Prostate gland (tissue), 2 donors: ENCODE data around the gene HAP1. TPM values are rescaled to one million over a fixed set of nuclear protein-coding genes. Genes with fewer than 3 reads are reported as not detected.

Source experiments
- DNase-seq: peaks from one replicate; pipeline ENCODE4 v3.0.0-alpha.2; 2019; ENCODE audit warnings: low spot score
- H3K27ac ChIP-seq, 2 donors: fragments of 200-600 bp; sonication (generic); 2 replicates each; pipeline ENCODE4 v1.5.1; 2017 to 2019
- H3K27me3 ChIP-seq: fragments of 200-600 bp; sonication (generic); replicated peaks from 2 replicates; pipeline ENCODE4 v1.5.1; 2019; ENCODE audit not compliant: insufficient read depth
- H3K36me3 ChIP-seq, 2 donors: fragments of 200-600 bp; sonication (generic); 1 replicate in 1 of 2; 2 replicates in 1 of 2; pipeline versions ENCODE4 v1.5.1 to v1.8.1; 2017 to 2019
- H3K4me1 ChIP-seq: fragments of 200-600 bp; sonication (generic); replicated peaks from 2 replicates; pipeline ENCODE4 v1.5.1; 2019
- H3K4me3 ChIP-seq, 2 donors: fragments of 200-600 bp; sonication (generic); 2 replicates each; pipeline ENCODE4 v1.5.1; 2017 to 2019
- H3K9me3 ChIP-seq: fragments of 200-600 bp; sonication (generic); 2 replicates; pipeline ENCODE4 v1.5.1; 2017
- CTCF ChIP-seq, 4 experiments: fragments of 200-600 bp in 2 of 4; fragments of 450-650 bp in 2 of 4; sonication (generic) in 2 of 4; IDR thresholded peaks; 1 replicate in 3 of 4; 2 replicates in 1 of 4; pipeline ENCODE4 v1.5.1; 2016 to 2019; ENCODE audit warnings: antibody characterized with exemption in 4 of 4, mild to moderate bottlenecking in 2 of 4, moderate library complexity in 2 of 4
- POLR2A ChIP-seq: fragments of 450-650 bp; IDR thresholded peaks from one replicate; pipeline ENCODE4 v1.6.1; 2016; ENCODE audit warnings: antibody characterized with exemption, mild to moderate bottlenecking
- POLR2AphosphoS5 ChIP-seq: sonication (generic); formaldehyde crosslinking; IDR thresholded peaks from one replicate; pipeline ENCODE4 v1.6.1; 2017; ENCODE audit warnings: antibody characterized with exemption
- WGBS: methylation state at CpG from one replicate; pipeline ENCODE4 v1.1.5; 2018; 5-methylcytosine and 5-hydroxymethylcytosine counted together
- intact Hi-C: fragments of 100-400 bp; cut with DNase I; formaldehyde crosslinking; loops from one replicate; pipeline ENCODE4 v1.14.2; 2022
- total RNA-seq, 2 donors: library from RNA; depleted of rRNA; stranded (reverse); fragments of >200 nt; gene quantifications; one replicate each; pipeline ENCODE4 v1.1.0, GENCODE V29; 2016

HAP1 gene
- total RNA-seq, 2 donors from 2014 or later, result 0.55 to 3.6 TPM

GRCh38 chr17:41690497-41690896 is 43.9 kb downstream of the HAP1 start:
- Histone ChIP-seq H3K27me3 (no peaks in the 10 kb centered on the region), H3K36me3 (peaks cover 20 to 33% of the 10 kb centered on the region in 2 donors), H3K4me3 (peak overlapping the region in 1 of 2 donors; percentile 91), H3K4me1 (no peaks in the 10 kb centered on the region), H3K9me3 (no peaks in the 10 kb centered on the region), H3K27ac (peak overlapping the region in 1 of 2 donors; percentile 100)
- 68% methylated on average over 2 of the region's 2 CpGs for WGBS
- intact Hi-C loops, result no loop called here
- no peak for DNase-seq
- no peak for TF ChIP-seq POLR2A
- no peak for TF ChIP-seq CTCF (IDR thresholded peaks at IDR 0.05)
- TF ChIP-seq POLR2AphosphoS5, result no peak

GRCh38 chr17:41689497-41690299 is 44.7 kb downstream of the HAP1 start:
- DNase-seq, result peak; percentile 33
- peaks cover 20 to 33% of the 10 kb centered on the region in 2 donors for H3K36me3 ChIP-seq

GRCh38 chr17:41688641-41689496 is 45.6 kb downstream of the HAP1 start, which contains the start of gene EIF1:
Gene EIF1 (plus strand): TSS chr17:41688885. CDS start chr17:41689039, 154 bp downstream.
- intact Hi-C loops, result no loop called here
- H3K27me3 ChIP-seq, result no peaks in the 10 kb centered on the region
- no peaks in the 10 kb centered on the region for H3K4me1 ChIP-seq
- H3K36me3 ChIP-seq, result peaks cover 20 to 33% of the 10 kb centered on the region in 2 donors
- peak in 2 of 4 experiments; percentile 5 to 26 for TF ChIP-seq CTCF (IDR thresholded peaks at IDR 0.05)
- TF ChIP-seq POLR2A, result peak; percentile 91
- peak; percentile 100 for TF ChIP-seq POLR2AphosphoS5
- H3K27ac ChIP-seq, result peak within 1 kb of the TSS; percentile 100
- WGBS, result 0% methylated on average over 67 of the region's 81 CpGs
- DNase-seq, result peak; percentile 100
- H3K4me3 ChIP-seq, result peak within 1 kb of the TSS; percentile 89 to 91
- no peaks in the 10 kb centered on the region for H3K9me3 ChIP-seq

More at GRCh38 chr17:41689497-41690299, 44.7 kb downstream of the HAP1 start:
- whole genome bisulfite sequencing, result 4% methylated on average over 16 of the region's 27 CpGs
- no peak for TF ChIP-seq POLR2A
- TF ChIP-seq POLR2AphosphoS5, result no peak
- TF ChIP-seq CTCF (IDR thresholded peaks at IDR 0.05), result peak in 3 of 4 experiments; percentile 52 to 62 (median 55)
- peak overlapping the region; percentile 89 to 91 for H3K4me3 ChIP-seq
- no peaks in the 10 kb centered on the region for H3K27me3 ChIP-seq
- intact Hi-C loops, result no loop called here
- H3K4me1 ChIP-seq, result no peaks in the 10 kb centered on the region
- peak overlapping the region; percentile 100 for H3K27ac ChIP-seq
- H3K9me3 ChIP-seq, result no peaks in the 10 kb centered on the region

- no peaks in the 10 kb centered on the region for H3K9me3 ChIP-seq
- peak overlapping the region; percentile 89 to 91 for H3K4me3 ChIP-seq
- H3K4me1 ChIP-seq, result no peaks in the 10 kb centered on the region
- peak overlapping the region; percentile 100 for H3K27ac ChIP-seq
- intact Hi-C loops, result no loop called here
- no peaks in the 10 kb centered on the region for H3K27me3 ChIP-seq
- peaks cover 18 to 33% of the 10 kb centered on the region in 2 donors for H3K36me3 ChIP-seq
- WGBS, result 5% methylated on average over 23 of the region's 23 CpGs
- peak; percentile 54 for DNase-seq
- TF ChIP-seq POLR2A, result no peak
- peak in 2 of 4 experiments; percentile 18 to 22 for TF ChIP-seq CTCF (IDR thresholded peaks at IDR 0.05)
- TF ChIP-seq POLR2AphosphoS5, result no peak
Observed at GRCh38 chr17:41687828-41688640, 46.4 kb downstream of the HAP1 start.
